ENCODE results near the gene TBL1XR1. TPM values are rescaled to one million over a fixed set of nuclear protein-coding genes. Genes with fewer than 3 reads are reported as not detected.

The TBL1XR1 gene
- total RNA-seq, 2 donors from 2014 or later: 75.8 to 156 TPM

DNA sequence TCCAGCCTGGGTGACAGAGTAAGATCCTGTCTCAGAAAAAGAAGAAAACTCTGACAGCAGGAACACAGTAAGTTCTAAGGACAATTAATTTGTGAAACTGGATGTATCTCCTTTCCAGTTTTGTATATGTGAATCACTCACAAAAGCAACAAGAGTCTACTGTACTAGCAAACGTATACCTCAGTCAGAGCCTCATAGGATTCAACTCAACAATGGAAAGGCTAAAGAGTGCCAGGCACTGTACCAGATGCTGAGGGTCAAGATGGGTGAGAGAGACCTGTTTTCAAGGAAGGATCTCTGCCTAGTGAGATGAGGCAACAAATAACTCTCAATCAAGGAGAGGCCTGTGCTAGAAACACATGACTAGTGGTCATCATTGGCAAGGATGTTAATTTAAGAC lies 14.9 kb downstream of the TBL1XR1 start:
- H3K4me1 ChIP-seq (replicated peaks): no peaks in the 10 kb centered on the region
- H3K27me3 ChIP-seq (replicated peaks; ENCODE audit: insufficient read depth): no peaks in the 10 kb centered on the region
- TF ChIP-seq POLR2A (IDR thresholded peaks at IDR 0.05): no peak
- TF ChIP-seq, protein P1, sequence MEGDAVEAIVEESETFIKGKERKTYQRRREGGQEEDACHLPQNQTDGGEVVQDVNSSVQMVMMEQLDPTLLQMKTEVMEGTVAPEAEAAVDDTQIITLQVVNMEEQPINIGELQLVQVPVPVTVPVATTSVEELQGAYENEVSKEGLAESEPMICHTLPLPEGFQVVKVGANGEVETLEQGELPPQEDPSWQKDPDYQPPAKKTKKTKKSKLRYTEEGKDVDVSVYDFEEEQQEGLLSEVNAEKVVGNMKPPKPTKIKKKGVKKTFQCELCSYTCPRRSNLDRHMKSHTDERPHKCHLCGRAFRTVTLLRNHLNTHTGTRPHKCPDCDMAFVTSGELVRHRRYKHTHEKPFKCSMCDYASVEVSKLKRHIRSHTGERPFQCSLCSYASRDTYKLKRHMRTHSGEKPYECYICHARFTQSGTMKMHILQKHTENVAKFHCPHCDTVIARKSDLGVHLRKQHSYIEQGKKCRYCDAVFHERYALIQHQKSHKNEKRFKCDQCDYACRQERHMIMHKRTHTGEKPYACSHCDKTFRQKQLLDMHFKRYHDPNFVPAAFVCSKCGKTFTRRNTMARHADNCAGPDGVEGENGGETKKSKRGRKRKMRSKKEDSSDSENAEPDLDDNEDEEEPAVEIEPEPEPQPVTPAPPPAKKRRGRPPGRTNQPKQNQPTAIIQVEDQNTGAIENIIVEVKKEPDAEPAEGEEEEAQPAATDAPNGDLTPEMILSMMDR (IDR thresholded peaks at IDR 0.05): no peak
- TF ChIP-seq POLR2AphosphoS5 (IDR thresholded peaks at IDR 0.05): no peak
- intact Hi-C loops (cut with DNase I): no loop called here
- H3K27ac ChIP-seq: no peak overlapping the region
- no peak overlapping the region for H3K4me3 ChIP-seq
- DNase-seq (ENCODE audit: low spot score): no peak
- H3K36me3 ChIP-seq: no peaks in the 10 kb centered on the region
- 87% methylated on average over 1 of the region's 1 CpG for WGBS
- no peaks in the 10 kb centered on the region for H3K9me3 ChIP-seq

- no peaks in the 10 kb centered on the region for H3K9me3 ChIP-seq
- no peaks in the 10 kb centered on the region for H3K4me1 ChIP-seq (replicated peaks)
- intact Hi-C loops (cut with DNase I): no loop called here
- no peaks in the 10 kb centered on the region for H3K36me3 ChIP-seq
- TF ChIP-seq POLR2A (IDR thresholded peaks at IDR 0.05) (no peak), POLR2AphosphoS5 (IDR thresholded peaks at IDR 0.05) (no peak)
- TF ChIP-seq, protein P1 (IDR thresholded peaks at IDR 0.05): no peak
- no peaks in the 10 kb centered on the region for H3K27me3 ChIP-seq (replicated peaks; ENCODE audit: insufficient read depth)
- WGBS: 88% methylated on average over 5 of the region's 5 CpGs
- no peak overlapping the region for H3K27ac ChIP-seq
- H3K4me3 ChIP-seq: no peak overlapping the region
- DNase-seq (ENCODE audit: low spot score): no peak
Observed at GRCh38 chr3:177181418-177181817, 15.9 kb downstream of the TBL1XR1 start.

DNA sequence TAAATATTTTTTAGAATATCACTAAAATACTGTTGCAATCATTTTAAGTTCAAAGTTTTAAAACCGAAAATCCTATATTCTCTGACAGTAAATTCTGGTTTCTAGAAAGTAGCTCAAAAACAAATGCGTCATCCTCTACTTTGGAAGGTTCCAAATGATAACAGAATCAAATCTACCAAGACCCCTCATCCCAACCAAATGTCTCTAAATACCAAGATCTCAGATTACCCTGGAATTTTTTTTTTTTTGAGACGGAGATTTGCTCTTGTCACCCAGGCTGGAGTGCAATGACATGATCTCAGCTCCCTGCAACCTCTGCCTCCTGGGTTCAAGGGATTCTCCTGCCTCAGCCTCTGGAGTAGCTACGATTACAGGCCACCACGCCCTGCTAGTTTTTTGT lies 16.8 kb downstream of the TBL1XR1 start:
- Histone ChIP-seq H3K4me1 (replicated peaks) (no peaks in the 10 kb centered on the region), H3K27me3 (replicated peaks; ENCODE audit: insufficient read depth) (no peaks in the 10 kb centered on the region), H3K36me3 (no peaks in the 10 kb centered on the region), H3K4me3 (no peak overlapping the region), H3K27ac (no peak overlapping the region), H3K9me3 (no peaks in the 10 kb centered on the region)
- 97% methylated on average over 5 of the region's 5 CpGs for WGBS
- TF ChIP-seq, protein P1 (IDR thresholded peaks at IDR 0.05): no peak
- TF ChIP-seq POLR2A (IDR thresholded peaks at IDR 0.05): no peak
- no peak for TF ChIP-seq POLR2AphosphoS5 (IDR thresholded peaks at IDR 0.05)
- intact Hi-C loops (cut with DNase I): no loop called here
- DNase-seq (ENCODE audit: low spot score): no peak

GRCh38 chr3:177179281-177180067 lies 17.8 kb downstream of the TBL1XR1 start:
- H3K36me3 ChIP-seq: no peaks in the 10 kb centered on the region
- H3K4me1 ChIP-seq (replicated peaks): peaks cover 4% of the 10 kb centered on the region
- no peak overlapping the region for H3K4me3 ChIP-seq
- DNase-seq (ENCODE audit: low spot score): peak; percentile 1
- TF ChIP-seq POLR2A (IDR thresholded peaks at IDR 0.05): no peak
- TF ChIP-seq POLR2AphosphoS5 (IDR thresholded peaks at IDR 0.05): no peak
- H3K27me3 ChIP-seq (replicated peaks; ENCODE audit: insufficient read depth): no peaks in the 10 kb centered on the region
- intact Hi-C loops (cut with DNase I): no loop called here
- WGBS: 74% methylated on average over 10 of the region's 10 CpGs
- no peak overlapping the region for H3K27ac ChIP-seq
- H3K9me3 ChIP-seq: no peaks in the 10 kb centered on the region

GRCh38 chr3:177177749-177178221 lies 19.5 kb downstream of the TBL1XR1 start:
- Histone ChIP-seq H3K4me3 (no peak overlapping the region), H3K27ac (peak overlapping the region; percentile 24 to 38), H3K9me3 (no peaks in the 10 kb centered on the region), H3K4me1 (replicated peaks) (peaks cover 5% of the 10 kb centered on the region), H3K27me3 (replicated peaks; ENCODE audit: insufficient read depth) (no peaks in the 10 kb centered on the region), H3K36me3 (no peaks in the 10 kb centered on the region)
- intact Hi-C loops (cut with DNase I): no loop called here
- WGBS: 30% methylated on average over 8 of the region's 8 CpGs
- peak; percentile 58 for DNase-seq (ENCODE audit: low spot score)
- peak; percentile 34 for TF ChIP-seq POLR2AphosphoS5 (IDR thresholded peaks at IDR 0.05)
- TF ChIP-seq, protein P1 (IDR thresholded peaks at IDR 0.05): no peak

Data from prostate gland (tissue), 2 donors.